ENCODE measurements around the gene PALM2AKAP2. TPM values are rescaled to one million over a fixed set of nuclear protein-coding genes. Genes with fewer than 3 reads are reported as not detected.

PALM2AKAP2 gene
- total RNA-seq, 4 donors from 2014 or later = 2.0 to 8.2 (median 3.6) TPM

GRCh38 chr9:109794361-109795012 lies 14.5 kb downstream of the PALM2AKAP2 start:
- peak; percentile 84 for ATAC-seq
- peaks cover 0 to 19% (median 3%) of the 10 kb centered on the region in 3 donors for H3K4me1 ChIP-seq
- TF ChIP-seq POLR2AphosphoS5 (IDR thresholded peaks at IDR 0.05) = no peak
- TF ChIP-seq CTCF (IDR thresholded peaks at IDR 0.05) = peak in 1 of 4 experiments; percentile 4

DNA sequence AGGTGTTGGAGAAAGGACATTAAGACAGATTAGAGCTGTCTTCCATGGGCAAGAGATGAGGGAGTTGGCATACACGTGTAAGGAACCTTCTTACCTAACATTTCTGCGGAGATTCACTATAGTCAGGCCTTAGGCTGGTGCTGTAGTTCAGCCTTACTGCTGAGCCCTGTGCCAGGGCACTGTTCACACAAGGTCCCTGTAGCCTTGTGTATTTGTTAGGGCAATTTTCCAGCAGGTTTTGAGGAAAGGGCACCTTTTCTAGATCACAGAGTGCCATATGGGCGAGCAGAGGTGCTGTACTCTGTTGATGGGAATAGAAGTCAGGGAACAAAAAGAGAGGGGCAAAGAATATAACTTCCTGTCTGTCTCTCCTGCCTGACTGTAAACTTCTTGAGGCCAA lies 15.6 kb downstream of the PALM2AKAP2 start:
- no peaks in the 10 kb centered on the region for H3K9me3 ChIP-seq
- ATAC-seq = no peak
- no peaks in the 10 kb centered on the region for H3K36me3 ChIP-seq
- no peak for TF ChIP-seq POLR2A (IDR thresholded peaks at IDR 0.05)
- no peak for TF ChIP-seq POLR2AphosphoS5 (IDR thresholded peaks at IDR 0.05)
- no peak for TF ChIP-seq CTCF (IDR thresholded peaks at IDR 0.05)
- 83 to 84% methylated on average over 1 to 3 of the region's 3 CpGs for WGBS, 2 donors (ENCODE audit: low coverage in 1 of 2)
- peaks cover 0 to 19% (median 3%) of the 10 kb centered on the region in 3 donors for H3K4me1 ChIP-seq
- no peak overlapping the region for H3K4me3 ChIP-seq
- H3K27me3 ChIP-seq = no peaks in the 10 kb centered on the region
- H3K27ac ChIP-seq = no peak overlapping the region

More at GRCh38 chr9:109794361-109795012, 14.5 kb downstream of the PALM2AKAP2 start:
- Histone ChIP-seq H3K36me3 (no peaks in the 10 kb centered on the region), H3K9me3 (no peaks in the 10 kb centered on the region), H3K27me3 (no peaks in the 10 kb centered on the region), H3K4me3 (no peak overlapping the region), H3K27ac (peak overlapping the region in 3 of 4 donors; percentile 41 to 49 (median 44))
- WGBS, 2 donors (ENCODE audit: low coverage in 1 of 2) = 85 to 92% methylated on average over 3 to 4 of the region's 4 CpGs

DNA sequence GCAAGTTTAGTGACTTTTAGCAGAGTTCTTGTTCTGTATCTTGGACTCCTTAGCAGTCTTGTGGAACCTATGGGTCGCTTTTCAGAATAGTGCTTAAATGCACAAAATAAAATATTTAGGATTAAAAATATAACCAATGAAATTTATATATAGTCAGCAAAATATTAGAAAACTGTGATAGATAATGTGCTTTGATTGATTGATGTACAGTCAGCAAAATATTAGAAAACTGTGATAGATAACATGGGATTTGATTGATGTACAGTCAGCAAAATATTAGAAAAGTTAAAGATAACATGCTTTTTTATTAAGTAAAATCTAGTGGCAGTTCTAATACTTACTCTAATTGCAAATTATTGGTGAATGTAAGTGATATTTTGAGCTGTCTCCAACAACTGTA lies 16.1 kb downstream of the PALM2AKAP2 start:
- WGBS, 2 donors (ENCODE audit: low coverage in 1 of 2) = 87% methylated on average over 1 of the region's 1 CpG; no CpG with 5 or more reads in 1 of the 2 donors
- H3K4me1 ChIP-seq = peaks cover 0 to 19% (median 3%) of the 10 kb centered on the region in 3 donors
- ATAC-seq = no peak
- H3K36me3 ChIP-seq = no peaks in the 10 kb centered on the region
- no peaks in the 10 kb centered on the region for H3K27me3 ChIP-seq
- no peaks in the 10 kb centered on the region for H3K9me3 ChIP-seq
- no peak overlapping the region for H3K4me3 ChIP-seq
- no peak for TF ChIP-seq POLR2AphosphoS5 (IDR thresholded peaks at IDR 0.05)
- no peak for TF ChIP-seq POLR2A (IDR thresholded peaks at IDR 0.05)
- TF ChIP-seq CTCF (IDR thresholded peaks at IDR 0.05) = no peak
- no peak for TF ChIP-seq EP300 (IDR thresholded peaks at IDR 0.05)
- H3K27ac ChIP-seq = no peak overlapping the region

- no peaks in the 10 kb centered on the region for H3K9me3 ChIP-seq
- peaks cover 0 to 19% (median 3%) of the 10 kb centered on the region in 3 donors for H3K4me1 ChIP-seq
- no peak for TF ChIP-seq POLR2A (IDR thresholded peaks at IDR 0.05)
- no peak for TF ChIP-seq POLR2AphosphoS5 (IDR thresholded peaks at IDR 0.05)
- TF ChIP-seq CTCF (IDR thresholded peaks at IDR 0.05) = no peak
- TF ChIP-seq EP300 (IDR thresholded peaks at IDR 0.05) = no peak
- no peaks in the 10 kb centered on the region for H3K27me3 ChIP-seq
- 86 to 100% methylated on average over 2 to 3 of the region's 3 CpGs for WGBS, 2 donors (ENCODE audit: low coverage in 1 of 2)
- H3K4me3 ChIP-seq = no peak overlapping the region
- no peak for ATAC-seq
- no peak overlapping the region for H3K27ac ChIP-seq
- no peaks in the 10 kb centered on the region for H3K36me3 ChIP-seq
Observed at GRCh38 chr9:109797006-109797405, 17.0 kb downstream of the PALM2AKAP2 start.

DNA sequence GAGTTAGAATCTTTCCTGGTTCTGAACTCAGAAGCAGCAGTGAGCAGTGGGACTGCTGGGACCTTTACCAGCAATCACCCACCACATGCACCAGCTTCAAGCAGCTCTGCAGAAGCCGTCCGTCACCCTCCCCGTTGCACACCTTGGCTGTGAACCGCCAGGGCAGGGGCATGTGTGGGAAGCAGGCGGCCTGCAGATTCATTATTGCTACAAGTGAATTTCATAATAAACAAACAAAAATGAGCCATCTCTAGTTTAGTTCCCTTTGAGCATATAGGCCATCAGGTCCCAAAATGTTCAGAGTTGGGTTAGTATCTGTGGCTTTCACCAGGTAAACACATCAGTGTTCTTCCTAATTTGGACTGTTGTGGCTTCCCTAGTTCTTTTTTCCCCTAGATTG lies 17.5 kb downstream of the PALM2AKAP2 start:
- peaks cover 0 to 16% (median 3%) of the 10 kb centered on the region in 3 donors for H3K4me1 ChIP-seq
- H3K9me3 ChIP-seq = no peaks in the 10 kb centered on the region
- WGBS, 2 donors (ENCODE audit: low coverage in 1 of 2) = 100% methylated on average over 1 of the region's 5 CpGs; no CpG with 5 or more reads in 1 of the 2 donors
- H3K36me3 ChIP-seq = no peaks in the 10 kb centered on the region
- no peak overlapping the region for H3K4me3 ChIP-seq
- TF ChIP-seq POLR2AphosphoS5 (IDR thresholded peaks at IDR 0.05) = no peak
- no peak for TF ChIP-seq CTCF (IDR thresholded peaks at IDR 0.05)
- no peak for ATAC-seq
- H3K27me3 ChIP-seq = no peaks in the 10 kb centered on the region
- H3K27ac ChIP-seq = no peak overlapping the region
